Right ventricle myocardium superior (tissue), 1 donor: Measurements from ENCODE around the gene SDHB. TPM values are rescaled to one million over a fixed set of nuclear protein-coding genes. Genes with fewer than 3 reads are reported as not detected.

Experiments used
- ATAC-seq: fragments of 200-7000 bp; cut with Tn5 transposase; one replicate; pipeline ENCODE4 v1.9.1; 2020; ENCODE audit warnings: mild to moderate bottlenecking; ENCODE audit not compliant: poor library complexity
- DNase-seq: peaks from one replicate; pipeline ENCODE4 v3.0.0-alpha.2; 2020
- intact Hi-C: fragments of 100-400 bp; cut with DNase I; formaldehyde crosslinking; loops from one replicate; pipeline ENCODE4 v1.11.2; 2022
- total RNA-seq: library from RNA; stranded (reverse); fragmentation: NEBNext Ultra II Directional; extraction: Animal tissue kit (Norgen Biotek cat#: 25700); gene quantifications from one replicate; pipeline ENCODE4 v1.2.1, GENCODE V29; 2021
- donor health status: DM: no; HTN: yes; CAD: no; lungs with severe emphysema.

The SDHB gene
- total RNA-seq, 1 donor from 2014 or later = 409 TPM

DNA sequence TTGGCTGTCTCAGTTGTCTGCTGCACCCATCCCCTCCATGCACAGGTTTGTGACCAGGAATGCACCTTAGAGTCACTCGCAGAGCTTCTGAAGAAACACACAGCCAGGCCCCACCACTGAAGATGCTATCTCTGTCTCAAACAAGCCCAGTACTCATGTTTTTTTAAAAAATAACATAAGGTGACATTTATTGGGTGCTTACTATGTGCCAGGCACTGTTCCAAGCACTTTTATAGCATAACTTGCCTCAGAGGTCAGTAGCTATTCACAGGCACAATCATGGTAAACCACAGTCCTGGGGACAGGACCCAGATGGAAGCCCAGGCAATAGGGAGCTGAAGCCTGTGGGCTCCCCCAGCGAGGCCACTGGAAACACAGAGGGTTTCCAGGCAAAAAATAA lies 33.3 kb downstream of the SDHB start:
- intact Hi-C loops = no loop called here
- DNase-seq (no peak), ATAC-seq (no peak)

DNA sequence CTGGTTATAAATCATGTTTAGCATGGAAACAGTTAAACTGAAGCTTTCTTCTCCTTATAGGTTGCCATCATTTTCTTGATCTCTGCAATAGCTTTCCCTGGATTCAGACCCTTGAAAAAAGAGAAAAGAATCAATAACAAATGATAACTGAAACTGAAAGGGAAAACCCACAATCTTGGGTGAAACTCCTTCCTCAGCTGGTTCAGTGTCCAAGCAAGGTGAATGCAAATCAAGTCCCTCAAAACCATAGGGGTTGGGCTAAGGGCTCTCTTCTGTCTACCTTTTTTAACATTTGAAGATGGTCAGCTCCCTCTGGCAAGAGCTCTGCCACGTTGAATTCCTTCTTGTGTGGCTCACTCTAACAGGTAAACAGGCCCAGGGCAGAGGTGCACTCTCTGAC lies 35.0 kb downstream of the SDHB start:
- intact Hi-C loops = no loop called here
- DNase-seq (no peak), ATAC-seq (no peak)

DNA sequence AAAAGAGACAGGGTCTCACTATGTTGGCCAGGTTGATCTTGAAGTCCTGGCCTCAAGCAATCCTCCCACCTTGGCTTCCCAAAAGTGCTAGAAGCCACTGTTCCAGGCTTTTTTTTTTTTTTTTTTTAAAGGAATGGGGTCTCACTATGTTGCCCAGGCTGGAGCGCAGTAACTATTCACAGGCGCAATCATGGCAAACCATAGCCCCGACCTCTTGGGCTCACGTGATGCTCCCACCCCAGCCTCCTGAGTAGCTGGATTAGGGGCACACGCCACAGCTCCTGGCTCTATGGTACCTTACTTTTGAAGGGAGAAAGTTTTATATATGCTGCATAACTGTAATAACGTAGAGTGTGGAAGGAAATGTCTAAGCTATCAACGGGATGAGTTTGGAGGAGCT lies 36.4 kb downstream of the SDHB start:
- intact Hi-C loops = no loop called here
- no peak for DNase-seq
- ATAC-seq = no peak

DNA sequence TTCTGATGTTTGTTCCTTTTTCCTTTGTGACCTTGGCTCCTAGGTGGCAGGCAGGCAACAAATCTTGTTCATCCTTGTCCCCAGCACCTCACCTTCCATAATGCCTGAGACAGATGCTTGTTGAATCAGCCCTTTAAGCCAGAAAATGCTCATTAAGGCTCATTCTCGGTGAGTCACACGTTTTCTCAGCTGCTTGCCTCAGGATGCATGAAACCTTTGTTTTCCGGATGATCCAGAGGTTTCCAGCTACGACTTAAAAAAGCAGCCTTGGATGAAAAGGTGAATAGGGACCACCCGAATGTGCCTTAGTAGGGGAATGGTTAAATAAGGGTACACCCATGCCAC lies 37.5 kb downstream of the SDHB start:
- intact Hi-C loops = no loop called here
- ATAC-seq (no peak), DNase-seq (no peak)

DNA sequence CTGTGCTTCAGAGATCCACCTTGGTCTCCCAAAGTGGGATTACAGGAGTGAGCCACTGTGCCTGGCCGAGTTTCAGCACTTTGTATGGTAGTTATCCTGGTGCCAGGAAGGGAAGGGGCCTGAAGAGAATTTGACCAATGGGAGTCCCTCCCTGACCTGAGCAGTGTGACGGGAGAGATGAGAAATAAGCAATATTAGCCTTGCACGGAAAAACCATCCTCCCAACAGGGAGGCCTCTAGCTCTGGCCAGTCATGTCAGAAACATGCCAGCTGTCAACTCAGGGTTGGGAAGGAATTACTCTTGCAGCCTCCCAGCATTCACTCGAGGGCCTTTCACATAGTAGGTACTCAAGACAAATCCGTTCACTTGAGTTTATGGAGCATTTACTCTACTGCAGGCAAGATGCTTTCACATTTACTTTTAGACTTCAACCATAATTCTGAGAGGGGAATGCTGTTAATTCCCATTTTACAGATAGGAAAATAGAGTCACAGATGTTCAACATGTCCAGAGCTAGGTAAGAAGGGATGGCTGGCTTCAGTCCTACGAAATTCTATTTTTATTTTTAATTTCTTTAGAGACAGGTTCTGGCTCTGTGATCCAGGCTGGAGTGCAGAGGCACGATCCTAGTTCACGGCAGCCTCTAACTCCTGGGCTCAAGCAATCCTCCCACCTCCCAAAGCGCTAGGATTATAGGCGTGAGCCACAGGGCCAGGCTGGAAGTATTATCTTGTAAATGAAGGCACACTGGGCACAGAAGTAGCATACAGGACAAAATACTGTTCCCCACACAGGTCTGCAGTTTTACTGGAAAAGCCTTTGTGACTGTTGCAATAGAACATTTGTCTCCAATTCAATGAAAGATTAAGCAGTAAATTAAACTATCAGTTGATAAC lies 38.9 kb downstream of the SDHB start:
- intact Hi-C loops = no loop called here
- ATAC-seq (no peak), DNase-seq (no peak)

DNA sequence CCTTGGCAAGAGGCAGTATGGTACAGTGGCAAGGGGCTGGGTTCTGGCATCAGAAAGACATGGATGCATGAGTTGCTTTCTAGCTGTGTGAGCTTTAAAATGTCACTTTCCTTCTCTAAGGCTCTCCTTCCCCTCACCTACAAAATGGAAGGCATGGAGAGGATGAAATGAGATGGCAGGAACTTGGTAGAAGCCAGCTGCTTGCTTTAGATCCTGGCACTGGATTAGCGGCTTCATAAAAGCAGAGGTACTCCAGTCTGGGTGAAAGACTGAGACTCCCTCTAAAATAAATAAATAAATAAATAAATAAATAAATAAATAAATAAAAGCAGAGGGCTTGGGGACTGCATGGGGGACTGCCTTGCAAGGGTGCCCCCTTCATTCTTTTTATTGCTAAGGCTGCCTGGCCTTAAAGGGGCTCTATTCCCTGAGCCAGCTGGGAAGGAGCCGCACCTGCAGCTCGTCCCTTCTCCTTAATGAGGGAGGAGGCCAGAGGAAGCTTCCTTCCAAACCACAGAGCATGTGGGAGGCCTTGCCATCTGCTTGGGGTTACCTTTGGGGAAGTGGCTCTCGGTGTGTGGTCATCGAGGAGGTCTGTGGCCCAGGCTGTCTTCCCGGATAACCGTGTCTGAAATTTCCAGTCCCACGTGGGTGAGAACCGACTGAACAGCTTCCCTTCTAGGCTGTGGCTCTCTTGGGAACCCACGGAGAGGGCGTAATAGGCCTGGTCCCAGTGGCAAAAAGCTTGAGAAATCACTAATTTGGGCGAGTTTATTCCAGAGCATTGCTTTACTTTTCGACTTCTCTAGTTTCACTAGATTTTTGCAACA lies 40.1 kb downstream of the SDHB start:
- ATAC-seq = no peak
- DNase-seq = no peak
- intact Hi-C loops = no loop called here

DNA sequence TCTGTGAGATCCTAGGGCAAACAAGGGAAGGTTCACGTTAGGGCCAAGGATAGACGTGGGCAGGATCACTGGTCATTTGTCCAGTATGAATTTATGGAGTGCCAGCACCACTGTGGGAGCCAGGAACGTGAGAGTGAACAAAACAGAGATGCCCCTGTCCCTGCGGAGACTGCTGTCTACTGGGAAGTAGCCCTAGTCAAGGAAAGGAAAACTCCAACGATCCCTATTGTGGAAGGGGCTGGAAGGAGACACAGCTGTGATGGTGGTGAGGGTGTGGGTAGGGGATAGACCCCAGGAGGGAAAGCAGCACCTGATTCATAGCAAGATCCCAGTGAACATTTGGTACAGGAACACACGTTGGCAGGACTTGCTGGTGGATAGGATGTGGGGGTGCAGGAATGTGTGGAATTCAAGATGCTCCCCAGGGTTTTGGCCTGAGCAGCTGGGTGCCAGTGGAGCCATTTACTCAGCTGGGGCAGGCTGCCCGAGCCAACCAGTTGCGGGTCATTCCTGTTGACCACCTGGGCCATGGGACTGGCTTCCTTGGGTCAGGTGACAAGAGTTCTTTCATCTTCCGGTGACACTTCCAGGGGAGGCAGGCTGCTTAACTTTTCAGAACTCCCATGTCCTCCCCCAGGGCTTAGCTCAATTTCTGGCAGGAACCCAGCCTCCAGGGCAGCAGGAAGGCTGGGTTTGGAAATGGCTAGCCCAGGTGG lies 40.9 kb downstream of the SDHB start:
- ATAC-seq (no peak), DNase-seq (no peak)
- intact Hi-C loops = no loop called here

DNA sequence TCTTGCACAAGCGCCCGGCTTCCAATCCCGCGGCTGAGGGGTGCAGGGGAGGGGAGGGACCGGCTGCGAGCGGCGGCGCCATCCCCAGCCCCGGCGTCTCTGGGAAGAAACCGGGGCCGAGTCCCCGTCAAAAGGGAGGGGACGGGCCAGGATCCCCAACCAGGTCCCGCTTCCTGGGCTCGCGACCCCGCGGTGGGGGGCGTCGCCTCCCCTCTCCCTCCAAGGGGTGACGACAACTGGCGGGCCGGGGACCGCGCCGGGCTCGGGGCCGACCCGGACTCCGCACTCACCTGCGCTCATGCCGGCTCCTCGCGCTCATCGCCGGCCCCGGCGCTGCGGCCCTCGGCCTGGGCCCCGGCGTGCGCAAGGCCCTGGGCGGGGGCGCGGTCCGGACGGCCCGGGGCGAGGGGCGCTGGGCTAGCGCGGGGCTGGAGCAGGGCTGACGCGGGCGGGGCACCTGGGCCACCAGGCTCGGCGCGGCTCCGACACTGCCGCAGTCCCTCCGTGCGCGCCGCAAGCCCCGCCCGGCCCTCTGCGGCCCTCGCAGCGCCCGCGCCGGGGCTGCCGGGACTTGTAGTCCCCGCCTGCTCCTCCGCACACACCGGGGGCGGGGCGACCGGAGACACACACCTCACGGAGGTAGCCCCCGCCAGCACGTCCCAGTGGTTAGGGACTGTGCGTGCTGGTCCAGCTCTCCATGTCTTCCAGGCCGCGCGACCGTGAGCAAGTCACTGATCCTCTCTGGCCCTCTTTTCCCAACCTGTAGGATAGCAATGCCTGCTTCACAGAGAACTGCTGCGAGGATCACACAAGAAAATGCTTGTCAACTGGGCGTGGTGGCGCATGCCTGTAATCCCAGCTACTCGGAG lies 42.2 kb downstream of the SDHB start, which contains the start of gene ATP13A2:
Gene ATP13A2, minus strand, starts transcription at position 490 of the 869 bp plus-strand sequence. Its CDS starts 190 bp downstream, at position 300.
- peak; percentile 88 for DNase-seq
- ATAC-seq = peak; percentile 96
- intact Hi-C loops = no loop called here

DNA sequence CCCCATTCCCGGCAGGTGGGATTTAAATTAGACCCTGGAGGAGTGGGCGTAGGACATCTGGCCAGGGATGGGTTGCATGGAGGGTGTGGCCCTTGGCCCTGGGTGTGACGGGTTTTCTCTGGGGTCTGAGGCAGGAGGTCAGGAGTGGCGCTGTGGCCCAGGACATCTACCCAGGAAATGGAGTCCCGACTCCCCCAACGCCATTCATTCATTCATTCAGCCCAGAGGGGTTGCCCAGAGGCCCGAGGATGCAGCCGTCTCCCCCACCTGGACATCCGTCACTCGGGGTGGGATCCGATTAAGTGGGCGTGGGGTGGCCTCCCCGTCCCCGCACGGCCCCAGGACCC lies 42.8 kb downstream of the SDHB start:
- ATAC-seq = peak; percentile 10
- intact Hi-C loops = no loop called here

DNA sequence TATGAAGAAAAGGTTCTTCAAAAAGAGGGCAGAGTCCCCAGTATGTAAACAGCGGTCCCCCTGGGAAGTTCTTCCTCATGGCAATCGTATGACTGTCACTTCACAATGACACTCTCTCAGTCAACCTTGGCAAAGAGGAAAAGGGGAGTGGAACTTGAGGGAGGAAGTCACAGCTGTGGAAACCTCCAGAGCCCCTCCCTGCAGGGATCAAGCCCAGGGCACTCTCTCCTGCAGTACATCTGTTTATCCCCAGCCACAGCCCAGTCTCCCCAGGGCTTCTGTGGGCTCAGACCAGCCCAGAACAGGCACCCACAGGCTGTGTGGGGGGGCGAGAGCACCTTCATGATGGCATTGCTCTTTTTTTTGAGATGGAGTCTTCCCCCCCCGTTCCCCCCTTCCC lies 44.1 kb downstream of the SDHB start:
- DNase-seq = no peak
- ATAC-seq = peak; percentile 14
- intact Hi-C loops = no loop called here

More for the DNA sequence above, 42.8 kb downstream of the SDHB start:
- DNase-seq = no peak

DNA sequence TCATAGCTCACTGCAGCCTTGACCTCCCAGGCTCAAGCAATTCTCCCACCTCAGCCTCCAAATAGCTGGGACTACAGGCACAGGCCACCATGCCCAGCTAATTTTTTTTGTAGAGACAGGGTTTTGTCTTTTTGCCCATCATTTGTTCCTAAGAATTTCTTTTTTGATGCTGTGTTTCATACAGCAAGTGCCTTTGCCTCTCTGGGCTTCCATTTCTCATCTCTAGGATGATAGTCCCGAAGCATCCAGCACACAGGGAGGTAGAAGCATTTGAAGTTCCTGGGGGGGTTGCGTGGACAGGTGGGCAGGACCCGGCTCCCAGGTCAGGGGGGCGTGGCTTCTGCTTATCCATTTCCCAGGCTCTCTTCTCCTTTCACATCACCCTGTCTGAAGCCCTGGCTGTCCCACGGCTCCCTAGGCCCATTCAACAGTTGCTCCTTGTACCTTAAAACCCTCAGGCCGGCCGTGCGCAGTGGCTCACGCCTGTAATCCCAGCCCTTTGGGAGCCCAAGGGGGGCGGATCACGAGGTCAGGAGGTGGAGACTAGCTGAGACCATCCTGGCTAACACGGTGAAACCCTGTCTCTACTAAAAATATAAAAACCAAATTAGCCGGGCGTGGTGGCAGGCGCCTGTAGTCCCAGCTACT lies 45.5 kb downstream of the SDHB start:
- intact Hi-C loops = no loop called here
- ATAC-seq (no peak), DNase-seq (no peak)

DNA sequence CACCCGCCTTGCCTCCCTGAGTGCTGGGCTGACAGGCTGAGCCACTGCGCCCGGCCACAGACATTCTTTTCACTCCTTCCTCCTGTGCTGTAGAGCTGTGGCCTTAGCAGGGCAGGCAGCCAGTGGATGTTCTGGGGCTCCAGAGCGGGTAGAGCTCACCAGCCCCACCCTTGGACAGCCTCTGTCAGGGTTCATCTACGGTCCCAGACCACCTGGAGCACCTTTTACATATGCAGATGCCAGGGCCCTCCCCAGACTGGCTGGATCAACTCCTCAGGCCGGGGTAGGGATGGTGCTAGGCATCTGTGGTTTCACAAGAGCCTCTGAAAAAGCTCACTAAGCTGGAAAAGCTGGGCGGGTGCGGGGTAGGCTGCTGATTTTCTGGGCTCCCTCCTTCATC lies 46.7 kb downstream of the SDHB start:
- intact Hi-C loops = no loop called here
- DNase-seq (no peak), ATAC-seq (no peak)

DNA sequence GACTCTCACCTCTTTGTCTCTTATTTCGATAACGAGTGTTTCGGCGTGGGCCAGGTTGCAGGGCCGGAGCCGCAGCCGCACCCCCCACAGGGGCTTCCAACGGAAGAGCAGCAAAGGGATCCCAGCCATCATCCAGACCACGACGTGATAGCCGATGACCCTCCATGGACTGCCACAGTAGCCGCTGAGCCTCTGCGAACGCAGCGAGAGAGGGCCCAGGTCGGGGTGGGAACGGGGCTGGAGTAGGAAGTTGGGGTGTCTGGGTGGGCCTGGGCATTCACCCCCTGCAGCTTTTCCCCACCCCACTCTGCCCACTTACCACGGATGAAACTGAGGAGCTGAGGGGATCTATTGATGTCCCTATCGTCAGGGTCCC lies 48.5 kb downstream of the SDHB start:
- ATAC-seq = no peak
- no peak for DNase-seq
- intact Hi-C loops = no loop called here

DNA sequence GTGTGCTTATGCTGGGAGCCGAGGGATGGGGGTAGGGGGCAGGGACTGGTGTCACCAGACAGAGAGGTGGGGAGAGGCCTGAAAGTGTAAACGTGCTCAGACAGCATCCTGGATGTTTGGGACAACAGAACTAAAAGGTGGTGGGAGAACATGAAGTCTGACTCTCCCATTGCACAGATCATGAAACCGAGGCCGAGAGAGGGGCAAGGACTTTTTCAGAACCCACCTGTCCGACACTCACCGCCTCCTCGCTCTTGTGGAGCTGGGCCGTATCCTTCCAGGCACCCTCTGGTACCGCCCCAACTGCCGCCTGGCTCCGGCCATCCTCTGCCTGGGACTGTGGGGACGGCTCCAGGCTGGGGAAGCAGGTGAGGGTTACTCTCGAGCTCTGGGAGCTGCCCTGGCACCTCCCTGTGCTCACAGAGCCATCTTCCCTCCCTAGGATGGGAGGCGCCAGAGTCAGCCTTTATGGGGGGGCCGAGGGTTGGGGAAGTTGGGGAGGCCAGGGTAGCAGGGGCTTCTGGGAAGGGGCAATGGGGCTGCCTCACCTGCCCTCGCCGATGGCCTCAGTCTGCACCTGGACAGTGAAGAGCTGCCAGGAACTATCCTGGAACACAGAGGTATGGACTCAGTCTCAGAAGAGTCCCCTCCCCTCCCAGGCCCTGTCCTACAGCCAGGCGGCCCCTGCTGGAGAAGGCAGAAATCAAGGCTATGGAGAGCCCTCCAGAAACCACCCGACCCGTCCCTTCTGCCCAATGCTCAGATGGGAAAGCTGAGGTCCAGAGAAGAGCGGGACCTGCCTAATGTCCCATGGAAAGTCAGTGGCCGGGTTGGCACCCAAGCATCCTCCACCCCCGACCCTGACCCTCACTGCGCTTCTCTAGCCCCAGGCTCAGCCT lies 49.1 kb downstream of the SDHB start:
- intact Hi-C loops = no loop called here
- ATAC-seq (no peak), DNase-seq (no peak)

DNA sequence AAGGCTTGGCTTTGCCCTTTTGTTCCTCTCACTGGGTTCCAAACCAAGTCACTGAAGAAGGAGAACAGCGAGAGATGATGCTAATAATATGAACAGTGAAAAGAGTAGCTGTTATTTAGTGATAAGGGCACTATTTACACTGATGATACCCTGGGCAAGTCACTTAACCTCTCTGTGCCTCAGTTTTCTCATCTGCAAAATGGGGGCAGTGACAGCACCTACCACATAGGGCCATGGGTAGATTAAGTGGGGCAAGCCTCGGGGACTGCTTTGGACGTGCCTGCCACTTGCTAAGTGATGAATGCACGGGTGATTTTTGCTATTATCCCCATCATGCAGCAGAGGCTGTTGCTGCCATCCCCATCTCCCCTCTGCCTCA lies 51.3 kb downstream of the SDHB start:
- DNase-seq = no peak
- ATAC-seq = no peak

DNA sequence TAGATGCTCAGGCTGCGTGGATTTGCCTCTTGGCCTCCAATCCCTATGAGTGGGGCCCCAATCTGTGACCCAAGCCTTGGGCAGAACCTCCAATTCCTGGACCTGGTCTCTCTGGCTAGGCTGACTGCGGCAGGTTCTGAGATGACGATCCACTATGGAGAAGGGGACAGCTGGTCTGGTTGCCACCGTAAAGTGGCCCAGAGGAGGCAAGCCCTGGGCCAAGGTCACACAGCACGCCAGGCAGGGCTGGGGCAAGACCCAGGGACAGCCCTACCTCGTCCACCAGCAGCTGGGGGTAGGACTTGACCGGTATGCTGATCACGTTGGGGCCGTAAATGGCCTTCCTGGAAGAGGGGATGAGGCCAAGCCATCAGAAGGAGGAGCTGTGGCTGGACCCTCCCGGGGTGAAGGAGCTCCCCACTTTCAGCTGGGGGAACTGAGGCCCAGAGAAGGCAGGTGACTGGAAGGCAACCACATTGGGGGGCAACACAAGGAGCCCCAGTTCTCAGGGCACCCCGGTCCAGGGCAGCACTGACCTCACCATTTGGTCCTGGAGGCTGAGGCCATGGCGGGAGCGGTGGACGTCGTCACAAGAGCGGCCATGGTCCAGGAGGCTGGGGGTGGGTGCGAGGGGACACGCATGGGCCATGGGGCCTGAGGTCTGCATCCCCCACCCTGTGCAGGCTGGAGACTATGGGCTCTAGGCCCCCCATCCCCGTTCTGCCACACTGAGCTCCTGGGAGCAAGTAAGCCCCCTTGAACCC lies 51.9 kb downstream of the SDHB start:
- ATAC-seq (no peak), DNase-seq (no peak)
- intact Hi-C loops = no loop called here

More for the DNA sequence above, 51.3 kb downstream of the SDHB start:
- intact Hi-C loops = no loop called here
